C4-2B (cell line): ENCODE measurements around the gene HOXB2.

Source experiments
- H3K27ac ChIP-seq: fragments of 450-650 bp; 2 replicates; pipeline ENCODE4 v1.5.1; 2017
- CTCF ChIP-seq: fragments of 450-650 bp; conservative IDR thresholded peaks from 2 replicates; pipeline ENCODE4 v1.5.1; 2017; ENCODE audit warnings: mild to moderate bottlenecking
- ZFX ChIP-seq: fragments of 450-650 bp; IDR thresholded peaks from 2 replicates; pipeline ENCODE4 v1.6.1; 2017

The HOXB2 gene

GRCh38 chr17:48586355-48587258 is 41.7 kb upstream of the HOXB2 start:
- TF ChIP-seq CTCF (no peak), ZFX (no peak)

GRCh38 chr17:48584223-48584741 is 39.4 kb upstream of the HOXB2 start:
- no peak overlapping the region for H3K27ac ChIP-seq
- TF ChIP-seq CTCF (no peak), ZFX (no peak)

More at GRCh38 chr17:48586355-48587258, 41.7 kb upstream of the HOXB2 start:
- no peak overlapping the region for H3K27ac ChIP-seq

- no peak overlapping the region for H3K27ac ChIP-seq
- TF ChIP-seq CTCF (no peak), ZFX (no peak)
Observed at GRCh38 chr17:48583708-48584222, 38.9 kb upstream of the HOXB2 start.

- TF ChIP-seq ZFX (no peak), CTCF (no peak)
Observed at GRCh38 chr17:48582750-48583069, 37.8 kb upstream of the HOXB2 start.

GRCh38 chr17:48579760-48580554 is 35.0 kb upstream of the HOXB2 start:
- TF ChIP-seq ZFX, result no peak
- TF ChIP-seq CTCF, result no peak
- no peak overlapping the region for H3K27ac ChIP-seq

More at GRCh38 chr17:48582750-48583069, 37.8 kb upstream of the HOXB2 start:
- H3K27ac ChIP-seq, result no peak overlapping the region

- H3K27ac ChIP-seq, result no peak overlapping the region
- TF ChIP-seq CTCF (no peak), ZFX (no peak)
Observed at GRCh38 chr17:48579471-48579759, 34.5 kb upstream of the HOXB2 start.
